Panc1 (cell line): Measurements from ENCODE around the gene GFER.

Source experiments
- POLR2AphosphoS5 ChIP-seq: IDR thresholded peaks from 2 replicates; pipeline ENCODE4 v1.6.1; 2012; ENCODE audit warnings: mild to moderate bottlenecking, low read depth, low read length, moderate library complexity
- SIN3A ChIP-seq: IDR thresholded peaks from 2 replicates; pipeline ENCODE4 v1.6.1; 2012; ENCODE audit warnings: low read depth, mild to moderate bottlenecking, low read length, moderate library complexity, borderline replicate concordance; ENCODE audit not compliant: insufficient read depth
- TF ChIP-seq, protein P1 (sequence below): fragments of 450-650 bp; IDR thresholded peaks from 2 replicates; pipeline ENCODE4 v1.5.1; 2017; ENCODE audit warnings: mild to moderate bottlenecking
- TF ChIP-seq, protein P2 (sequence below), 2 experiments: IDR thresholded peaks; 2 replicates each; pipeline ENCODE4 v1.6.1; 2011 to 2012; ENCODE audit warnings: low read depth in 2 of 2, control low read depth in 1 of 2, low read length in 1 of 2, mild to moderate bottlenecking in 1 of 2, moderate library complexity in 1 of 2; ENCODE audit not compliant: insufficient read depth in 1 of 2

DNA sequence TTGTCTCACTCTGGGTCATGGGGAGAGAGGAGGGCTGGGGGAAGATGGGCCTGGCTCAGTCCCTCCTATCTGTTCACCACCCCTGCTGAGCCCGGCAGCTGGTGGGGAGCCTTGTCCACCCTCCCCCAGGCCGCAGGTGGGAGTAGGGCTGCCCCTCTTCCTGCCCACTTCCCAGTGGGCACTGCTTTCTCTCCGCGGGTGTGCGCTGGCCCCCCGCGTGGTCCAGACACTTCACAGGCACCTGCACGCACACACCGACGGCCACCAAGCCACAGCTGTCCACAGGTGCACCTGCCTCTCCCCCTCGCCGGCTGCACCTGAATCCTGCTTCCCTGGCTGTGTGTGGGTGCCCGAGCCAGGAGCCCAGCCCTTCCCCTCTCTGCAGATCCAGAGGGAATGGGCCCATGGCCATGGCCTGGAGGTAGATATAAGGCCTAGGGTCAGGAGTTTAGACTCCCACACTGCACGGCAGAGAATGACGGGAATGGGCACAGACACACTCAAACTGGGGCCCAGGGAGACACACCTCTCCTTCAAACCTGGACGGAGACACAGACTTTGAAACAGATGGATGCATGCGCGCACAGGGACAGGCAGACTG, 44.7 kb downstream of the GFER start:
- TF ChIP-seq, protein P1, sequence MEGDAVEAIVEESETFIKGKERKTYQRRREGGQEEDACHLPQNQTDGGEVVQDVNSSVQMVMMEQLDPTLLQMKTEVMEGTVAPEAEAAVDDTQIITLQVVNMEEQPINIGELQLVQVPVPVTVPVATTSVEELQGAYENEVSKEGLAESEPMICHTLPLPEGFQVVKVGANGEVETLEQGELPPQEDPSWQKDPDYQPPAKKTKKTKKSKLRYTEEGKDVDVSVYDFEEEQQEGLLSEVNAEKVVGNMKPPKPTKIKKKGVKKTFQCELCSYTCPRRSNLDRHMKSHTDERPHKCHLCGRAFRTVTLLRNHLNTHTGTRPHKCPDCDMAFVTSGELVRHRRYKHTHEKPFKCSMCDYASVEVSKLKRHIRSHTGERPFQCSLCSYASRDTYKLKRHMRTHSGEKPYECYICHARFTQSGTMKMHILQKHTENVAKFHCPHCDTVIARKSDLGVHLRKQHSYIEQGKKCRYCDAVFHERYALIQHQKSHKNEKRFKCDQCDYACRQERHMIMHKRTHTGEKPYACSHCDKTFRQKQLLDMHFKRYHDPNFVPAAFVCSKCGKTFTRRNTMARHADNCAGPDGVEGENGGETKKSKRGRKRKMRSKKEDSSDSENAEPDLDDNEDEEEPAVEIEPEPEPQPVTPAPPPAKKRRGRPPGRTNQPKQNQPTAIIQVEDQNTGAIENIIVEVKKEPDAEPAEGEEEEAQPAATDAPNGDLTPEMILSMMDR, result no peak
- TF ChIP-seq, protein P2, sequence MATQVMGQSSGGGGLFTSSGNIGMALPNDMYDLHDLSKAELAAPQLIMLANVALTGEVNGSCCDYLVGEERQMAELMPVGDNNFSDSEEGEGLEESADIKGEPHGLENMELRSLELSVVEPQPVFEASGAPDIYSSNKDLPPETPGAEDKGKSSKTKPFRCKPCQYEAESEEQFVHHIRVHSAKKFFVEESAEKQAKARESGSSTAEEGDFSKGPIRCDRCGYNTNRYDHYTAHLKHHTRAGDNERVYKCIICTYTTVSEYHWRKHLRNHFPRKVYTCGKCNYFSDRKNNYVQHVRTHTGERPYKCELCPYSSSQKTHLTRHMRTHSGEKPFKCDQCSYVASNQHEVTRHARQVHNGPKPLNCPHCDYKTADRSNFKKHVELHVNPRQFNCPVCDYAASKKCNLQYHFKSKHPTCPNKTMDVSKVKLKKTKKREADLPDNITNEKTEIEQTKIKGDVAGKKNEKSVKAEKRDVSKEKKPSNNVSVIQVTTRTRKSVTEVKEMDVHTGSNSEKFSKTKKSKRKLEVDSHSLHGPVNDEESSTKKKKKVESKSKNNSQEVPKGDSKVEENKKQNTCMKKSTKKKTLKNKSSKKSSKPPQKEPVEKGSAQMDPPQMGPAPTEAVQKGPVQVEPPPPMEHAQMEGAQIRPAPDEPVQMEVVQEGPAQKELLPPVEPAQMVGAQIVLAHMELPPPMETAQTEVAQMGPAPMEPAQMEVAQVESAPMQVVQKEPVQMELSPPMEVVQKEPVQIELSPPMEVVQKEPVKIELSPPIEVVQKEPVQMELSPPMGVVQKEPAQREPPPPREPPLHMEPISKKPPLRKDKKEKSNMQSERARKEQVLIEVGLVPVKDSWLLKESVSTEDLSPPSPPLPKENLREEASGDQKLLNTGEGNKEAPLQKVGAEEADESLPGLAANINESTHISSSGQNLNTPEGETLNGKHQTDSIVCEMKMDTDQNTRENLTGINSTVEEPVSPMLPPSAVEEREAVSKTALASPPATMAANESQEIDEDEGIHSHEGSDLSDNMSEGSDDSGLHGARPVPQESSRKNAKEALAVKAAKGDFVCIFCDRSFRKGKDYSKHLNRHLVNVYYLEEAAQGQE (IDR thresholded peaks at IDR 0.05; ENCODE audit: insufficient read depth in 1 of 2, low read depth in 2 of 2, low read length in 1 of 2), result no peak
- TF ChIP-seq SIN3A, result no peak
- TF ChIP-seq POLR2AphosphoS5, result no peak
